Mesothelial cell of epicardium (in vitro differentiated cells): Measurements from ENCODE around the gene RNF220. TPM values are rescaled to one million over a fixed set of nuclear protein-coding genes. Genes with fewer than 3 reads are reported as not detected.

Source experiments
- DNase-seq, 2 experiments: peaks; one replicate each; pipeline ENCODE4 v3.0.0; 2021; ENCODE audit warnings: low spot score in 2 of 2; ENCODE audit not compliant: unreplicated experiment in 2 of 2
- H3K27ac Mint-ChIP-seq: 2 replicates; pipeline ENCODE4 v1.8.0; 2021; ENCODE audit warnings: mixed read lengths
- H3K27me3 Mint-ChIP-seq: 2 replicates; pipeline ENCODE4 v1.8.0; 2021; ENCODE audit warnings: low read depth, mixed read lengths
- H3K36me3 Mint-ChIP-seq: 2 replicates; pipeline ENCODE4 v1.8.0; 2021; ENCODE audit warnings: mixed read lengths
- H3K4me1 Mint-ChIP-seq: 2 replicates; pipeline ENCODE4 v1.8.0; 2021; ENCODE audit warnings: mixed read lengths
- H3K4me3 Mint-ChIP-seq: 2 replicates; pipeline ENCODE4 v1.8.0; 2021; ENCODE audit warnings: mild to moderate bottlenecking, moderate library complexity, mixed read lengths
- H3K9me3 Mint-ChIP-seq: 2 replicates; pipeline ENCODE4 v1.8.0; 2021; ENCODE audit warnings: mixed read lengths
- CTCF ChIP-seq: fragments of 200-600 bp; sonication (generic); IDR thresholded peaks from one replicate; pipeline ENCODE4 v1.5.0; 2021; ENCODE audit warnings: antibody characterized with exemption; ENCODE audit not compliant: unreplicated experiment
- total RNA-seq: library from RNA; stranded (reverse); gene quantifications from 3 replicates; pipeline ENCODE4 v1.2.1, GENCODE V29; 2021

RNF220 gene
- total RNA-seq, 1 donor from 2014 or later, result 84.2 TPM

- no peak for DNase-seq
- no peak for TF ChIP-seq CTCF
- Mint-ChIP-seq H3K27ac (no peak overlapping the region), H3K4me1 (no peaks in the 10 kb centered on the region), H3K36me3 (peaks cover 14% of the 10 kb centered on the region), H3K27me3 (no peaks in the 10 kb centered on the region), H3K9me3 (no peaks in the 10 kb centered on the region), H3K4me3 (no peak overlapping the region)
These were observed 236.4 kb downstream of the RNF220 start for GRCh38 chr1:44641126-44642102.

- H3K36me3 Mint-ChIP-seq, result peaks cover 14% of the 10 kb centered on the region
- no peak for TF ChIP-seq CTCF
- H3K27ac Mint-ChIP-seq, result no peak overlapping the region
- no peak overlapping the region for H3K4me3 Mint-ChIP-seq
- DNase-seq, result no peak
- no peaks in the 10 kb centered on the region for H3K27me3 Mint-ChIP-seq
- H3K9me3 Mint-ChIP-seq, result no peaks in the 10 kb centered on the region
- H3K4me1 Mint-ChIP-seq, result no peaks in the 10 kb centered on the region
These were observed 237.2 kb downstream of the RNF220 start for GRCh38 chr1:44642255-44642654.

GRCh38 chr1:44642925-44643324 is 237.9 kb downstream of the RNF220 start:
- H3K36me3 Mint-ChIP-seq, result peaks cover 14% of the 10 kb centered on the region
- H3K4me3 Mint-ChIP-seq, result no peak overlapping the region
- H3K4me1 Mint-ChIP-seq, result no peaks in the 10 kb centered on the region
- H3K9me3 Mint-ChIP-seq, result no peaks in the 10 kb centered on the region
- no peak for TF ChIP-seq CTCF
- no peak for DNase-seq
- H3K27me3 Mint-ChIP-seq, result no peaks in the 10 kb centered on the region
- no peak overlapping the region for H3K27ac Mint-ChIP-seq

- TF ChIP-seq CTCF, result no peak
- H3K36me3 Mint-ChIP-seq, result peaks cover 11% of the 10 kb centered on the region
- no peak for DNase-seq
- no peaks in the 10 kb centered on the region for H3K4me1 Mint-ChIP-seq
- no peak overlapping the region for H3K27ac Mint-ChIP-seq
- no peak overlapping the region for H3K4me3 Mint-ChIP-seq
- H3K9me3 Mint-ChIP-seq, result no peaks in the 10 kb centered on the region
- H3K27me3 Mint-ChIP-seq, result no peaks in the 10 kb centered on the region
These were observed 238.8 kb downstream of the RNF220 start for GRCh38 chr1:44643721-44644334.

GRCh38 chr1:44644806-44645205 is 239.8 kb downstream of the RNF220 start:
- H3K27ac Mint-ChIP-seq, result no peak overlapping the region

More at GRCh38 chr1:44644806-44645205, 239.8 kb downstream of the RNF220 start:
- H3K4me3 Mint-ChIP-seq, result no peak overlapping the region
- no peaks in the 10 kb centered on the region for H3K27me3 Mint-ChIP-seq
- no peak for TF ChIP-seq CTCF
- no peaks in the 10 kb centered on the region for H3K4me1 Mint-ChIP-seq
- DNase-seq, result no peak
- H3K9me3 Mint-ChIP-seq, result no peaks in the 10 kb centered on the region
- peaks cover 14% of the 10 kb centered on the region for H3K36me3 Mint-ChIP-seq
